ENCODE results near the gene ADAT2. TPM values are rescaled to one million over a fixed set of nuclear protein-coding genes. Genes with fewer than 3 reads are reported as not detected.

The ADAT2 gene
- total RNA-seq, 2 donors from 2014 or later: 8.7 to 10.6 TPM

DNA sequence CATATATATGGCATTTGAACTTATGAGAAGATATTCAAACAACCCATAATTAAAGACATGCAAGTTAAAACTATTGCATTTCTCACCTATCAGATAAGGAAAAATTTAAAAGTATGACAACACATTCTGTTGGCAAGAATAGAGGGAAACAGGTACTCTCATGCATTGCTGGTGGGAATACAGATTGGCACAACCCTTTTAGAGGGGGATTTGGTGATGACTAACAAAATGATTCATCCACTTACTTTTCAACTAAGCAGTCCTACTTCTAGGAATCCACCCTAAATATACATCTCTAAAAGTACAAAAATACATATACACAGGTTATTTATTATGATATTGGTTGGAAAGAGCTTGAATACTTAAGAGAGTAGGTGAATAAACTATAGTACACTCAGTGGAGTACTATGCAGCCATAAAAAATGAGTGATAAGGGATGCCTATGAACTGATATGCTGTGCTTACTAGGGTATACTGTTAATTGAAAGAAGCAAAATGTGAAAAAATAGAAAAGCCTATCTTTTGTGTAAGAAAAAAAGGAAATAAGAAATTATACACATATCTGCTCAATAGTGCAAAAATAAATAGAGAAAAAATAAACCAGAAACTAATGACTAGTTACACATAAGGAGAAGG, 42.2 kb downstream of the ADAT2 start:
- peaks cover 3% of the 10 kb centered on the region for H3K4me1 ChIP-seq (ENCODE audit: control insufficient read depth, insufficient read depth, low read length)
- no peaks in the 10 kb centered on the region for H3K27me3 ChIP-seq (ENCODE audit: control insufficient read depth, insufficient read depth, low read length, poor library complexity, severe bottlenecking)
- H3K36me3 ChIP-seq (ENCODE audit: control insufficient read depth, insufficient read depth, low read length): no peaks in the 10 kb centered on the region
- peaks cover 4% of the 10 kb centered on the region for H3K9me3 ChIP-seq (ENCODE audit: control insufficient read depth, low read length)
- Mint-ChIP-seq H3K4me1 (peaks cover 12% of the 10 kb centered on the region), H3K27ac (no peak overlapping the region), H3K36me3 (ENCODE audit: low read depth) (no peaks in the 10 kb centered on the region), H3K9me3 (no peaks in the 10 kb centered on the region), H3K4me3 (no peak overlapping the region), H3K27me3 (ENCODE audit: insufficient read depth) (no peaks in the 10 kb centered on the region)
- no peak overlapping the region for H3K27ac ChIP-seq (ENCODE audit: low read depth, low read length)
- TF ChIP-seq, protein P1, sequence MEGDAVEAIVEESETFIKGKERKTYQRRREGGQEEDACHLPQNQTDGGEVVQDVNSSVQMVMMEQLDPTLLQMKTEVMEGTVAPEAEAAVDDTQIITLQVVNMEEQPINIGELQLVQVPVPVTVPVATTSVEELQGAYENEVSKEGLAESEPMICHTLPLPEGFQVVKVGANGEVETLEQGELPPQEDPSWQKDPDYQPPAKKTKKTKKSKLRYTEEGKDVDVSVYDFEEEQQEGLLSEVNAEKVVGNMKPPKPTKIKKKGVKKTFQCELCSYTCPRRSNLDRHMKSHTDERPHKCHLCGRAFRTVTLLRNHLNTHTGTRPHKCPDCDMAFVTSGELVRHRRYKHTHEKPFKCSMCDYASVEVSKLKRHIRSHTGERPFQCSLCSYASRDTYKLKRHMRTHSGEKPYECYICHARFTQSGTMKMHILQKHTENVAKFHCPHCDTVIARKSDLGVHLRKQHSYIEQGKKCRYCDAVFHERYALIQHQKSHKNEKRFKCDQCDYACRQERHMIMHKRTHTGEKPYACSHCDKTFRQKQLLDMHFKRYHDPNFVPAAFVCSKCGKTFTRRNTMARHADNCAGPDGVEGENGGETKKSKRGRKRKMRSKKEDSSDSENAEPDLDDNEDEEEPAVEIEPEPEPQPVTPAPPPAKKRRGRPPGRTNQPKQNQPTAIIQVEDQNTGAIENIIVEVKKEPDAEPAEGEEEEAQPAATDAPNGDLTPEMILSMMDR (conservative IDR thresholded peaks at IDR 0.05): no peak
- H3K9ac ChIP-seq (ENCODE audit: extremely low read depth, low read length, poor library complexity, severe bottlenecking): no peak overlapping the region
- H3K4me3 ChIP-seq (ENCODE audit: low read length): no peak overlapping the region
- no peak for DNase-seq

DNA sequence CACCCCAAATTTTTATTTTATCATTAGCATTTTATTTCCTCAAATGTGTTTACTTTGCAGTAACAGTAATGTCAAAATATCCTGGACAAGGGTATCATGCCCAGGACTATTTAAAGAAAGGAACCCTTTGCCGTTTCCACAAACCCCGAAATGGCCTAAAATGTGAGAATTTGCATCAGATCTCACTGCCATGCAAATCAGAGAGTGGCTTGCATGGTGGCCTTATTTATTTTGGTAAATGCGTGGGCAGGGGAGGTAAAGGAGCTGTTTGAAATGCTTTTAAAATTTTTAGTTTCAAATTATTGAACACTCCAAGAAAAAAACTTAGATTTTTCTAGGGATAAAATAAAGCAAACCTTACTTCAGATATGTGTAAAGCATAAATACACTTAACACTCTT, 43.8 kb downstream of the ADAT2 start:
- H3K4me3 ChIP-seq (ENCODE audit: low read length): no peak overlapping the region
- TF ChIP-seq, protein P1 (conservative IDR thresholded peaks at IDR 0.05): no peak
- Mint-ChIP-seq H3K27ac (no peak overlapping the region), H3K27me3 (ENCODE audit: insufficient read depth) (no peaks in the 10 kb centered on the region), H3K4me1 (peaks cover 12% of the 10 kb centered on the region), H3K4me3 (no peak overlapping the region), H3K36me3 (ENCODE audit: low read depth) (no peaks in the 10 kb centered on the region), H3K9me3 (no peaks in the 10 kb centered on the region)
- no peak overlapping the region for H3K27ac ChIP-seq (ENCODE audit: low read depth, low read length)
- no peak for DNase-seq
- H3K9ac ChIP-seq (ENCODE audit: extremely low read depth, low read length, poor library complexity, severe bottlenecking): no peak overlapping the region
- H3K36me3 ChIP-seq (ENCODE audit: control insufficient read depth, insufficient read depth, low read length): no peaks in the 10 kb centered on the region
- WGBS, 2 experiments (ENCODE audit: insufficient coverage in 1 of 2, insufficient read length in 1 of 2): 92 to 97% methylated on average over 2 to 3 of the region's 3 CpGs
- H3K9me3 ChIP-seq (ENCODE audit: control insufficient read depth, low read length): peaks cover 4% of the 10 kb centered on the region
- no peaks in the 10 kb centered on the region for H3K27me3 ChIP-seq (ENCODE audit: control insufficient read depth, insufficient read depth, low read length, poor library complexity, severe bottlenecking)
- peaks cover 3% of the 10 kb centered on the region for H3K4me1 ChIP-seq (ENCODE audit: control insufficient read depth, insufficient read depth, low read length)

DNA sequence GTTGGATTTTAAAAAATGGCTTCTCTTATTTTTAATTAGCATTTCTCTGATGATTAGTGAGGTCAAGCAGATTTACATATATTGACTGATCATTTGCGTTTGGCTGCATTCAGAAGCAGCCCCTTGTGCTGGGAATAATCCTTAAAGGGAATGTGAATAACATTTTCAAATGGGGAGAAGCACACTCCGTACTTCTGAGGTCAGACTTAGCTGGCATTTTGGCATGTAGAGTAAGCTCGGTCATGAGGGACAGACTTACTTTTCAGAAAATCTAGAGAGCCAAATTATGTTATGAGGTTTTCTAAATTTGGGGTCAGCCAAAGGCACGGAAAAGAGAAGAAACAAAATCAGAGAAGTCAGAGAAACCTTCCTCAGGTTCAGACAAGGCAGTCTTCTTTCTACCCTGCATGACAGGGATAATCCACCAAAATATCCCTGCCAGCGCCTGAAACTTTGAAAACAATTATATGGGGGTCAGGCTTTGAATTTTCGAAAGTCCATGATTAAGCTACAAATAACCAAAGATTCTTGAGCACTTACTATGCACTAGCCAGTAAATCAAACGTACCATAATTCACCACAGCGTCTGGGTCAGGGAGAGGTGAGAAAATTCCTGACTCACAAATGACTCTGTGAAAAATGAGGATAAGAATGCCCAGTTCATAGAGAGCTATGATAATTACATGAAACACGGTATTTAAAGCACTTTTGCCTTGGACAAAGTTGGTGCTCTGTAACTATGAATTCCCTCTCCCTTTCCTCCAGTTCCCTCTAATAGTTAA, 44.9 kb downstream of the ADAT2 start:
- no peaks in the 10 kb centered on the region for H3K9me3 Mint-ChIP-seq
- 73 to 82% methylated on average over 5 to 9 of the region's 9 CpGs for WGBS, 2 experiments (ENCODE audit: insufficient coverage in 1 of 2, insufficient read length in 1 of 2)
- Histone ChIP-seq H3K4me3 (ENCODE audit: low read length) (no peak overlapping the region), H3K36me3 (ENCODE audit: control insufficient read depth, insufficient read depth, low read length) (no peaks in the 10 kb centered on the region), H3K4me1 (ENCODE audit: control insufficient read depth, insufficient read depth, low read length) (no peaks in the 10 kb centered on the region), H3K9ac (ENCODE audit: extremely low read depth, low read length, poor library complexity, severe bottlenecking) (no peak overlapping the region), H3K27ac (ENCODE audit: low read depth, low read length) (no peak overlapping the region), H3K9me3 (ENCODE audit: control insufficient read depth, low read length) (peaks cover 4% of the 10 kb centered on the region), H3K27me3 (ENCODE audit: control insufficient read depth, insufficient read depth, low read length, poor library complexity, severe bottlenecking) (no peaks in the 10 kb centered on the region)
- TF ChIP-seq, protein P1 (conservative IDR thresholded peaks at IDR 0.05): no peak
- peaks cover 8% of the 10 kb centered on the region for H3K4me1 Mint-ChIP-seq
- H3K36me3 Mint-ChIP-seq (ENCODE audit: low read depth): no peaks in the 10 kb centered on the region
- no peaks in the 10 kb centered on the region for H3K27me3 Mint-ChIP-seq (ENCODE audit: insufficient read depth)
- no peak overlapping the region for H3K27ac Mint-ChIP-seq
- H3K4me3 Mint-ChIP-seq: no peak overlapping the region
- no peak for DNase-seq
